Activated effector memory CD4-positive, alpha-beta T cell treated with Interleukin-2 at 50 U/mL for 16 hours (primary cell): ENCODE measurements around the gene ACAD9.
"Not testable (repeated sequence)": the region's sequence is repeated elsewhere in the genome, so short reads cannot be mapped to it uniquely, and the experiment has no call there.

ENCODE experiments used
- DNase-seq: peaks from one replicate; pipeline ENCODE4 v3.0.0-alpha.2; 2020

ACAD9 gene

DNA sequence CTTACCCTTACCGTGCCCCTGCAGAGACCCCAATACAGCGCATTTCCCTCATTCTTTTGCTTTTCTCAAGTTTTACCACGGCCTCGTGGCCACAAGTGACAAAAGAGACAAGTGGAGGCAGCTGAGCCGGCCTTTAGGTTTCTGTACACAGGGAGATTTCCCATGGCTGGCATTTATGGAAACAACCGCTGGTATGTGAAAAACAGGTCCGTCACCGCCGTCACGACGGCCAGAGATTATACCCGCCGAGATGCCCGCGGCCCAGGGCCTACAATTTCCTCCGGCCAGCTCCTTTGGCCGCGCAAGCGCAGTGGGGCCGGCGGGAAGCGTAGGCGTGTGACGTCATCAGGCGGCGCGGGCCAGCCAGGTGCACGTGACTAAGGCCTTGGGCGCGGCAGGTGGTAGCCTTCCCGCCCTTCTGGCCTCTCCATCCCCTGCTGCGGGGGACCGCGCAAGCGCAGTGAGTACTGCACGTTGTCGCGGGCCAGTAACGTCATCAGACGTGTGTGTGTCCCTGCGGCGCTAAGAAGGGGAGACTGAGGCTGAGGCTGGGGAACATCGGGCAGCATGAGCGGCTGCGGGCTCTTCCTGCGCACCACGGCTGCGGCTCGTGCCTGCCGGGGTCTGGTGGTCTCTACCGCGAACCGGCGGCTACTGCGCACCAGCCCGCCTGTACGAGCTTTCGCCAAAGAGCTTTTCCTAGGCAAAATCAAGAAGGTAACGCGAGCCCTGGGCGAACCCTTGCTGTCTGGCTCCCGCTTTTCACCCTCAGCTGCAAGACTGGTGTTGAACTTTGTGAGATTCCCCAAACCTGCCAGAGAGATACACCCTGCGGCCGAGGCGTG lies at the start of gene ACAD9:
ACAD9 (plus strand) TSS at position 496 of the 845 bp plus-strand sequence; CDS start at position 568, 72 bp downstream.
- DNase-seq = peak; percentile 95

DNA sequence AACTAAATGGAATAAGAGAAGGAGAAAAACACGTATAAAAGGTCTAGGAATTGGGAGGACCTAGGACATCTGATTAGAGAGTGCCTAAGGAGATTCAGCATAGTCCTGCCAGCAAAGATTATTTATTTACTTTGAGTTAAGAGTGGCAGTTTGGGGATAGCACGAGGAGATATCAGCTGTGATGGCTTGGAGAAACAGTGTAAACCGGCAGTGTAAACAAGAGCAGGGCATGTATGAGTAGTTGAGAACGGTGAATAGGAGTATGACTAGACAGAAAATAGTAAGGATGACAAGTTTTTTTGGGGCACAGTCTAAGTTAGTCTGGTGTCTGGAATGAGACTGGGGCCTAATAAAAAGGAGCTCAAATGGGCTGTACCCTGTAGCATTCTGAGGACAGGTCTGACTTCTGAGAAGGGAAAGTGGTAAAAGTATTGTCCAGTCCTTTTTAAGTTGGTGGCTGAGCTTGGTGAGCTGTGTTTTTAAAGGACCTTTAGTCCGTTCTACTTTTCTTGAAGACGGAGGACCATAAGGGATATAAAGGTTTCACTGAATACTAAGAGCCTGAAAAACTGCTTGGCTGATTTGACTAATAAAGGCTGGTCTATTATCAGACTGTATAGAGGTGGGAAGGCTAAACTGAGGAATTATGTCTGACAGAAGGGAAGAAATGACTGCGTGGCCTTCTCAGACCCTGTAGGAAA lies 49.3 kb upstream of the ACAD9 start:
- not testable (repeated sequence) for DNase-seq

DNA sequence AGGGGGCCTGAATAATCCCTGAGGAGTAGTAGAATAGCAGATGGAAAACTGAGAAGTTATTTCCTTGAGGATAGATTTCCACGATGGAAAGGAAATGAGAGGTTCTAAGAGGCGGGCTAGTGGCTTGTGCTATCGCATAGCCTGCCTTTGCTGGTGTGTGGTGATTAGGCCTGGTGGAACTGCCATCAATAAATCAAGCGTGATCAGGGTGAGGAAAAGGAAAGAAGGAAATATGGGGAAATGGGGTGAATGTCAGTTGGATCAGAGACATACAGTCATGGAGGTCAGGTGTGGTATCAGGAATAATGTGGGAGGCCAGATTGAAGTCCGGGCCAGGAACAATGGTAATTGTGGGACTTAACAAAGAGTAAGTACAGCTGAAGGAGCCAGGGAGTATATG lies 48.7 kb upstream of the ACAD9 start:
- not testable (repeated sequence) for DNase-seq

DNA sequence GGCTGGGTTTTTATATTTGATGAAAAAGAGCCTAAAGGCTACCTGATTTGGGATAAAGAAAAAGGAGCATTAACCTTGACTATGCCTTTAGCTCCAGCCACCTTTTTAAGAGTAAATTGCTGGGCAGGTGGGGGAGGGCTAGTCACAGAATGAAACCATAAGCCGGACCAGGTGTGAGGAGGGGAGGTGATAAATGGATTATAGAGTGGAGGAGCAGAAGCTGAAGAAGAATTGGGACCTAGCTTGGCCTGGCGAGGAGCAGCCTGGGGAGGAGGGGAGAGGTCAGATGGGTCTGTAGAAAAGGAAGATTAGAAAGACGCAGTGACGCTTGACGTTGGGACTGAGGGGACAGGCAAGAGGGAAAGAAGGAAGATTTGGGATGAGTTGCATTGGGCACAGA lies 46.4 kb upstream of the ACAD9 start:
- DNase-seq = not testable (repeated sequence)

DNA sequence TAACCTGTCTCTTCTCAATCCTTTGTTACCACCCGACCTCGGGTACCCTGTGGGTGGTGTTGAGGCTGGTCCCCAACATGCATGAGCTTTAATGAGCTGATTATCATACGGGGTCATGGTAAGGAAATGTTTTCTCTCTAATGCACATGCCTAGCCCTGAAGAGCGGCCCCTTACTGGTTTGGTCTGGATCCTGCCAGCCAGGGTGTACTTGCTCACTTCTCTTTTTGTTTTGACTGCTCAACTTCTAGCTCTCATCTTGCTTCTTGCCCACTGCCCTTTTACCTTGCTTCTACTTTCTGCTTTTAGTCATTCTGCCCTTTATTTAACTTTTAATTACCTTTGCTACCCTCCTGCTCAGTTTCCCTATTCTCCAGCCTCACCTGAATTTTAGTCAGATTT lies 44.3 kb upstream of the ACAD9 start:
- DNase-seq = no peak

DNA sequence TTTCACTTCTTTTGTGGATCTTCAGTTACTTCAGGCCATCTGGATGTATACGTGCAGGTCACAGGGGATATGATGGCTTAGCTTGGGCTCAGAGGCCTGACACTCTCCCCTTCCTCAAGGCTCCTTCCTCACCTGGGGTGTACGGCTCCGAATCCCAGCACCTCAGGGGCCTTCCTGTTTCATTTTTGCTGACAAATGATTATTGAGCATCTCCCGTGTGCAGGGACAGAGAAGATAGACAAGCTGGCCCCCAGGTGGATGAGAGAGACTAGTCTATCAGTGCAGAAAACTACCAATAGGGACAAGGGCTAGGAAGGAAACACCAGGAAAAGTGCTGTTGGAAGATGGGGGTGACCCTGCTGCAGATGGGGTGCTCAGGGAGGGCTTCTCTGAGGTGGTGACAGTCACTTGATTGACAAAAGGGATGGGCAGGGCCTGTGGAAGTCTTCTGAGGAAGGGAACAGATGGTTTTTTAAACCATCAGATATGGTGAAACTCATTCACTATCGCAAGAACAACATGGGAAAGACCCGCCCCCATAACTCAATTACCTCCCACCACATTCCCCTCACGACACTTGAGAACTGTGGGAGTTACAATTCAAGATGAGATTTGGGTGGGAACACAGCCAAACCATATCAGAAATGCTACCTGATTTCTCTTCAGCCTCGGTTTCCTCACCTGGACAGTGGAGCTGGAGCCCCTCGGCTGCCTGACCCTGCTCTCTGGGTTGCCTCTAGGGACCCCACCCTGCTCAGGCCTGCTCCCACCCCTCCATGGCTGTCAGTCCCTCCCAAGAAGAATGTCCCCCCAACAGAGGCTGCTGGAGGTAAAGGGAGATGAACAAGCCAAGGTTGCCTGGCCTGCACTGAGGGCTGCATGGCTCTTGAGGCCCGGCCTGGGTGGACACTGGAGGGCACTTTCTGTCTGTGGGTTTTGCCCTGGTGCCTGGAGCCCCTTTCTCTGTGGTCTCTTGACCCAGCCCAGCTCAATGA lies 37.2 kb upstream of the ACAD9 start:
- no peak for DNase-seq

DNA sequence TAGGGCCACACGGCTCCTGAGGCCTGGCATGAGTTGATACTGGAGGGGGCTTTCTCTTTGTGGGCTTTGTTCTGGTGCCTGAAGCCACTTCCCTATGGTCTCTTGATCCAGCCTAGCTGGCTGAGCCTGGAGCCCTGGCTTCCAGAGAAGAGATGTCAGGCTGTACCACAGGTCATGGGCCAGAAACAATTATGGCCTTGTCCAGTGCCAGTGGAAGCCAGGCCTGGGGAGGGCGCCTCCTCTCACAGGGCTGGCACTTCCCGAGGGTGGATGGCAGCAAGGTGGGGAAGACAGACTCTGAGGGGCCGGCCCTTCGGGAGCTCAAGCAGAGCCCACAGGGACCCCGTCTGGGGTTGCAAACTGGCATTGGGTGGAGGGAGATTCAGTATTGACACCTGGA lies 34.9 kb upstream of the ACAD9 start:
- no peak for DNase-seq

DNA sequence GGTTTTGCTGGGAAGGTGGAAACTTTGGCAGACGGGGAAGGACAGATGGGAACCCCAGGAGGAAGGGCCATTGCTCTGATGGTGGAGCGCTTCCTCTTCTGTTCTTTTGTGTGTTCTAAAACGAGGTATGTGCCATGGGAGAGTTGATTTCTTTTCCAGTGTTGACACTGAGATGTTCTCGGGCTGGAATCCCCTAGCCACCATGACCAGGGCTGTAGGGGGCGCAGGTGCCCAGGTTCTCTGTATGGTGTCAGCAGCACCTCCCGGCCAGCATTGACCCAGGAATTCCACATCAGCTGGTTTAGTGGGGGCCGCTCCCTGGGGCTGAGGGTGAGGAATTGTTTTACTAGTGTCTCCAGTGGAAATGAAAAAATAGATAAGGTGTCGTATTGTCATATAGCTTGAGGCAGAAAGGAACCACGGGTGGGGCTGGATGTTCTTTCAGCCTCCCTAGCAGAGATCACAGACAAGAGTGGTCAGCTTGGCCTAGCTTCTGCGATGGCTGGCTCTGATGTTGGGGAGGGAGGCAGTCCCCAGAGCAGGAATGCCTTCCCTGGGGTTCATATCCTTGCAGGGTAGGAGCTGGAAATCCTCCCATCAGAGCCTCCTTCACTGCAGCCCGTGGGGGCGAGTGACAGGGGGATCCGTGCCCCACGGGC lies 34.2 kb upstream of the ACAD9 start:
- no peak for DNase-seq

DNA sequence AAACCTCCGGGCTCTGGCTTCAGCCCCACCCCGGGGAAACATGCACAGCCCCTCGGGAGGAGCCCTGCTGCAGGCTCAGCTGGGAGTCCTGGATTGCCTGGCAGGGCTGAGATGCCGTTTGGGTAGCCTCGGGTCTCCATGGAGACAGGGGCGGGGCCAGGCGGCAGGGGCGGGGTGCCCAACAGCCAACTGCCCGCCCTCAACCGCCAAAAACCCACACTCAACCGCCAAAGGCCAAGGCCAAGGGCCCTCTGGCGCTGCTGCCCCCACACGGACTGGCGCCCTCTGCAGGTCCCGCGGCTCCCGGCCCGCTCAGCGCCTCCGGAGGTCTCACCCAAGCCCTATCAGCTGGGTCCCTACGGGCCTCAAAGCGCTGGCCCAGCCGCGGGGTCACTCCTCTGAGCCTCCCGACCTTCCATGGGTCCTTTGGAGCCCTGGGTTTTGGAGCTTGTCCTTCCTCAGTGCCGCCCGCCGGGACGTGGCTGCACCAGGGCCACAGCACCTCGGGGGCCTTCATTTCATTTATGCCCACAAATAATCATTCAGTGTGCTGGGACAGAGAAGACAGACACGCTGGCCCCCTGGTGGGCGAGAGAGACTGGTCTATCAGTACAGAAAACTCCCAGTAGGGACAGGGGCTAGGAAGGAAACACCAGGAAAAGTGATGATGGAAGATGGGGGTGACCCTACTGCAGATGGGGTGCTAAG lies 33.5 kb upstream of the ACAD9 start:
- DNase-seq = peak; percentile 69

DNA sequence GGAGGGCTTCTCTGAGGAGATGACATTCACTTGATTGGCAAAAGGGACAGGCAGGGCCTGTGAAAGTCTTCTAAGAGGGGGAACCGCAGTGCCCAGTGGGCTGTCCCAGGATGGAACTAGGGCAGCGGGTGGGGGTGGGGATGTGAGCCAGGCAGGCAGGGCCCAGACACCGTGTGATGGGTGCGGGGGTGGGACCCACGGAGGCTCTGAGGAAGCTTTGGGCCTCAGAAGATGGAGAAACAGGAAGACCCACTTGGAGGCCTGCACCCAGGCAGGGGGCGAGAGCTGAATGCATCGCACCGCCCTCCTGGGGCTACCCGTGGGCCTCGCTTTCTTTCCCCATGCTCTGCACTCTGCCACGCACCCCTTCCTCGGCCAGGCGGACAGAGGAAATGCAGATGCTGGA lies 32.9 kb upstream of the ACAD9 start:
- DNase-seq = no peak

DNA sequence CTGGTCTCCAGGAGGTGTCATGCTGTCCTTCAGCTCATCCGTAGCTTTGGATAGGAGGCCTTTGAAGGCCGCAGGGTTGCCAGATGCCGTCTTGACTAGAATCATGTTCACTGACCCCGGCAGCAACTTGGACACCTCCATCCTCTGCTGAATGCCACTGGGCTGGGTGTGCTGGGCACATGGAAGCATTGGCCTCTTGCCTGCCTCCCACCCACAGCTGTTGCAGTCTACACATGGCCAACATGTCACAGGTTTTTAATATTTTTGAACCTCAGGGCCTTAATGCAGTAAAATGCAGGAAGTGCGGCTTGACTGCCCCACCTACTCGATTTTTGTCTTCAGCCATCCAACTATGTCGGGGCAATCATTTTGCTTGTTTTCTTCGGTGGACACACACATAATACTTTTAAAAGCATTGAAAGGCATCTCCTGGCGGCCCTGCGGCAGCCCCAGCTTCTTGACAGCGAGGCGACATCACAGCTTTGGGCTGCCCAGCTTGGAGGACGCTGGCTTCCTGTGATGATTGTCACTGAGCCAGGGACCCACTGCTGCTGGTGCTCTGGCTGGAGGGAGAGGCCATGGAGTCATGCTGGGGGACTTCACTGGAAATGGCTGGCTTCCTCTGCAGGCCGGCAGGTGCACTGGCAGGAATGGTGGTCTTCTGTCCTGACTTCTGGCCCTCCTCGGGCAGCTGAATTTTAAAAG lies 31.6 kb upstream of the ACAD9 start:
- DNase-seq = no peak

DNA sequence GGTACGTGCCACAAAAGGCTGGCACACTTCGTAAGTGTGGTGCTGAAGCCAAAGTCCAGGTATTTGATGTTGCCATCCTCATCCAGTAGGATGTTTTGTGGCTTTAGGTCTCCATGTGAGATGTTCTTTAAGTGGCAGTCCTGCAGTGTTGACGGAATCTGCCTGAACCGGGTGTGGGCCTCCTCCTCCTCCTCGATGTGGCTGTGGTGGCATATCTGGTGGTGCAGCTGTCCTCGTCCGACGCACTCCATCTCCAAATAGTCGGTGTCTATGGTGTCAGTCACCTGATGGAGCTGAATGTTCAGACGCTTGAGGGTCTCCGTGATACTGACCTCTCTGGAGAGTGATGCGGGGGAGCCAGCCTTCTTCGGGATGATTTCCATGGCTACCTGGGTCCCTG lies 30.5 kb upstream of the ACAD9 start:
- no peak for DNase-seq

DNA sequence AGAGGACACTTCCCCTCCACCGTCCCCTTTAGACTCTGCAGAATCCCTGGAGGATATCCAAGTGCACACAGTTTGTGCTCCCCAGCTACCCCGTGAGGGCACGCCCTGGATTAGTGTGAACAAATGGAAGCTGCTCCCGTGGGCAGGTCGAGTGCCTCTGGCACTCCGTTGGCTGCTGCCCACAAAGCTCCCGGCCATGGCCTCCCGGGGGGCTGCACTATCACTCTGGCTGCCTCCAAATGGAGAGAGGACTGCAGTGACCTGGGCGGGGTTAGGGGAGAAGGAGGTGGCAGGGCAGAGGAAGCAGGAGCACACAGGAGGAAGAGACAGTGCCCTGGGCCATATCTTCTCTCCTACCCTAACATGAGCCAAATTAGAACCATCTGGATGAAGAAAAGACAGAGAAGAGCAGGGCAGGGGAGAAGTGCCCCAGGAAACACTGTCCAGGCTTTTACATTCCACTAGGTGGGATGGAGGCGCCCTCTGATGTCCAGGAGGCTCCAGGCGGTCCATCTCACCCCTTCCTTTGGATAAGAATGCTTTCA lies 29.4 kb upstream of the ACAD9 start:
- DNase-seq = no peak

DNA sequence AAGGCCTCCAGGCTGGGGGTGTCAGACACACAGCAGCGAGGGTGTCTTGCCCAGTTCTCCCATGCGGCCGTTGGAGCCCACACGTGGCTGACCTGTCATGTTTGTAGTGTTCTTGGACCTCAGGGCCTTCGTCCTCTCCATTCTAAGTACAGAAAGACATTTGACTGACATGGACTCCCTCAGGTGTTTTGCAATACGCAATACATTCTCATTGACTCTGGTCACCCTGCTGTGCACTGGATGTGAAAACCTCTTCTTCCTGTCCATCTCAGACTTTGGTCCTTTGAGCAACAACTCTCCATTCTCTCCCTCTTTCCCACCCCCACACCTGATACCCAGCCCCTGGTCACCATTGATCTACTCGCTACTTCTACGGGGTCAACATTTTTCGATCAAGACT lies 28.9 kb upstream of the ACAD9 start:
- no peak for DNase-seq

DNA sequence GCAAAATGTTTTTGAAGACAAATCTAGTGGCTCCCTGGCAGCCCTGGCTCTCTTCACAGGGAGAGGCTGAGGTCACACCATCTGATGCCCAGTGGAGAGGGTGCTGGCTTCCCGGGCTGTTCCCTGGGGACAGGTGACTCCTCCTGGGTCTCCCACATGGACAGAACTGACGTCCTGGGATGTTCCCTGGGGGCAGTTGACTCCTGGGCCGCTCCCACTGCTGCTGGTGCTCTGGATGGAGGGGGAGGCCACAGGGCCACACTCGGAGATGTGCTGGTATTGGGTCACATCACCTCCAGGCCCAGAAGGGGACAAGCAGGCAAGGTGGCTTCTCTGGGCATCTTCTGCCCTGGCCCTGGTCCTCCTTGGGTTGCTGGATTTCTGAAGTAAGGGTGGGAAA lies 27.8 kb upstream of the ACAD9 start:
- DNase-seq = no peak

DNA sequence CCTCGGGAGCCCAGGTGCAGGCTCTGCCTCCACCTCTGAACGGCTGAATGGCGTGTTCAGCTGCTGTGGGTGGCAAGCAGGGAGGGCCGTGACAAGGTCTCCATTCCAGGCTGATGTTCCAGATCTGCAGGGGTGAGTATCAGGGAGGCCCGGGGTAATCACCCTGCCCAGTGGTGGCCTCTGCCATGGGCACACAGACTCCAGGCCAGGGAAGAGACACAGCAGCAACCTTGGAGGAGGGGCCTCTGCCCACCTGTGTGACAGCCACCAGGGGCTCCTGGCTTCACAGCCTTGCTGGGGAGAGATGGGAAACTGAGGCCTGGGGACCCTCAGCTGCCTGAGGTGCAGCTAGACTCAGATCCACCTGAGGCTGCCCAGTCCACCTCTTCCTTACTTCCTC lies 25.6 kb upstream of the ACAD9 start:
- DNase-seq = no peak

DNA sequence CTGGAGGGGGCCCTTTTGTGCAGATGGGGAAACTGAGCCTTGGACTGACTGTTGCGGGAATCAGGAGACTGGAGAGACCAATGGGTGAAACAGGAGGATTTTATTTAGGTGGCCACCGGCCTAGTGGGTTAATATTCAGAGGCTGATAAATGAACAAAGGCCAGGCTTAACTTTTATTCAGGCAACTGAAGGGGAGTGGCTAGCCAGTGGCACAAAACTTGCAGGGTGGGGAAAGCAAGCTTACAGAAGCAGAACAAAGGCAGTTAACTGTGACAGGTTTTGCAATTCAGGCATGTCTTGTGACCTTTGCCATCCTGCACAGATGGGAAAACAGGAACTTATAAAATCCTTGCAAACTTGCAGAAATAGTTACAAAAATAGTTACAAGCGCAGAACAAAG lies 24.9 kb upstream of the ACAD9 start:
- DNase-seq = no peak

DNA sequence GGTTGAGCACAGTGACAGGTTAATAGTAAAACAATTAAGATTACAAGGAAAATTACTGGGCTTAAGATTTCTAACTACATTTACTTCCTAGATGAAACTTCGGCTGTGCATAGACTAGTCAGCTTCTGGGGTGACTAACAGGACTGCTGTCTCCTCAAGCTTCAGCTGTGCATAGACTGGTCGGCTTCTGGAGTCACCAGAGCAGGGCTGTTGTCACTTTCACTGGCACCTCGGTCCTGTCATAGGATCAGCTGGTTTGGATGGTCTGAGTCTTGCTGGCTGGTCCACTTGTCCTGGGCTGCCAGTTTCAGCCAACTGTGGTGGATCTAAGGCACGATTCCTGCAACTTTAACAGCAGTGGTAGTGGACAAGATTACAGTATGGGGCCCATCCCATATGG lies 23.9 kb upstream of the ACAD9 start:
- no peak for DNase-seq

DNA sequence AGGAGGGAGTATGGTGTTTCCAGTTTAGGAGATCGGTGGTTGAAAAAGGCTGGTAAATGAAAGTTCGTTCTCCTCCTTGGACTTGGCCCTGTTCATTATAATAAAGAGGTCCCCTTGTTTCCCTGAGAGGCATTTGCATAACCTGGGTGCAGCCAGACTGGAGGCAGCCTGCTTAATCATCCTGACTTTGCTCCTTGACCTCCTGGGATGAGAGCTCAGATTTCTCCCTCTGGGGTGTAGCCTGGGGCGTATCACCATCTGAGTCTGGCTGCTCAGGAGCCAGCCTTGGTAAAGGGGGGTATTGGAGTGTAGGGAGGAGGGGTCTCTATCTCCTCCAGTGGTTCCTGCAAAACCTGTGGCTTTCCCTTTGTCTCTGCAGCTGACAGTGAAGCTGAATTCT lies 21.3 kb upstream of the ACAD9 start:
- DNase-seq = no peak

DNA sequence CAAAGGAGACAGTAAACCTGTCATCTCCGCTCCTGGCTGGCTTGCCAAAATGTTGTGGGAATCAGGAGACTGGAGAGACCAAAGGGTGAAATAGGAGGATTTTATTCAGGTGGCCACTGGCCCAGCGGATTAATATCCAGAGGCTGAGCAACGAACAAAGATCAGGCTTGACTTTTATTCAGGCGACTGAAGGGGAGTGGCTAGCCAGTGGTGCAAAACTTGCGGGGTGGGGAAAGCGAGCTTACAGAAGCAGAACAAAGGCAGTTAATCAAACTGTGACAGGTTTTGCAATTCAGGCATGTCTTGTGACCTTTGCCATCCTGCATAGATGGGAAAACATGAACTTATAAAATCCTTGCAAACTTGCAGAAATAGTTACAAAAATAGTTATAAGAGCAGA lies 19.8 kb upstream of the ACAD9 start:
- no peak for DNase-seq

DNA sequence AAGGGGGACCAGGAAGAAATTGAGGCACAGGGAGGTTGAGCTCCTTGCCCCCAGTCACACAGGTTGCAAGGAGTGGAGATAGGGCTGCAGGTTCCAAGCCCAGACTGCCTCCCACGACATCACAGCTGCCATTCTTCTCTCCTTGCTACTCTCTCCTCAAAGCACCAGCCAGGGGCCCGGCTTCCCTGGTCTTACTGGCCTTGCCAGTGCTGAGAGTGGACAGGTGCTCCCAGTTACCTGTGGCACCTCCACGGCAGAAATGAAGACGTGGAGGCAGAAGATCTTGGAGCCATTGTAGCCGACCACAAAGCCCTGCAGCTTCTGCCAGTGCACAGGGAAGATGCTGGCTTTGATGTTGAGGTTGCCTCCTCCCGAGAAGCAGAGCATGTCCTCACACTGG lies 17.9 kb upstream of the ACAD9 start:
- no peak for DNase-seq
